NCI-H2029 treated with DMSO at 0.1 percent for 48 hours (cell line): ENCODE data around the gene SERPINE2.
"Not testable (repeated sequence)": the region's sequence is repeated elsewhere in the genome, so short reads cannot be mapped to it uniquely, and the experiment has no call there.

Source experiments
- DNase-seq: peaks from one replicate; lab custom pipeline; 2025; lab: John Stamatoyannopoulos, UW

The SERPINE2 gene

GRCh38 chr2:224014336-224014735 is 24.8 kb downstream of the SERPINE2 start:
- DNase-seq, result no peak

DNA sequence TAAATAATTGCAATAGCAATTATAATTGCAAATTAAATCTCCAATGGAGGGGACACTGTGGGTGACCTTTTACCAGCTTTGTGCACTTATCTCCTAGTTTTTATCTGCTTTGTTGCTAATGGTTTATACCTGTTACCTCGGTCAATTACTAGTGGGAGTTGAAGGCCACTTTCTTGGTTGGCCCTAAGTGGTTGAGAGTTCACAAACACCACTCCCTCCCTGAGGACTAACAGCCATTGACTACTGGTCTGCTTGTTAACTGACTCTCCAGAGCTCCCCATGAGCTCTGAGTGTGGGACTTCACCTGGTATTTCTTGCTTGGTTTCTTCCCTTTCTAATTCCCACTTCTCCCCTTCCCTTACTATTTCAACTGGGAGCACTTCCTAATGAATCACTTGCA is 27.2 kb downstream of the SERPINE2 start:
- DNase-seq, result no peak

GRCh38 chr2:224009605-224010315 is 29.3 kb downstream of the SERPINE2 start:
- no peak for DNase-seq

- DNase-seq, result no peak
Observed at GRCh38 chr2:224008702-224009261, 30.3 kb downstream of the SERPINE2 start.

DNA sequence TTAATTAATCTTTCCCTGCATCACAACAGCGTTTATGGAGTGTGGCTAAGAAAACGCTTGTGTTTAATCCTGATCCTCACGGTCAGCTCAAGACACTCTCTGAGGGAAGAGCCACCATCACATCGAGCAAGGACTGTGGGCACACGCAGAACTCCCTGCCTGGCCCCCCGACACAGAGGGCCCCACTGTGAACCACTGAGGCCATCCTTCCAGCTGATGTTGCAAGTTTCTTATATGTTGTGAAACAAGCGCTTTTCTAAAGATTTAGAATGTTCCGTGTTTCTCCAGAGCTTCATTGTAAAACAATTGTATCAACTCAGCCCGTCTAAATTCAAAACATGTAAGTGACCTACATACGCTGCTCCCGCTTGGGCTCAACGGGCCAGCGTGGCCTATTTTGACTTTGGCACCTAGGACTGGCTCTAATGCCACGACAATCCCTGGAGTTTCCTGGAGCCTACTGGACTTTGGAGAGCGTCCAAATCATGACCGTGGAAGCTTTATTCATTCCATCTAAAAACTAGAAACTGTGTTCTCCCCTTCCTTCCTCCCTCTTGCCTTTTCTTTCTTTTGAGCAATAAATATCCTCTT is 34.9 kb downstream of the SERPINE2 start:
- no peak for DNase-seq

GRCh38 chr2:224000662-224001061 is 38.4 kb downstream of the SERPINE2 start:
- not testable (repeated sequence) for DNase-seq

GRCh38 chr2:223999862-224000261 is 39.2 kb downstream of the SERPINE2 start:
- DNase-seq, result no peak

DNA sequence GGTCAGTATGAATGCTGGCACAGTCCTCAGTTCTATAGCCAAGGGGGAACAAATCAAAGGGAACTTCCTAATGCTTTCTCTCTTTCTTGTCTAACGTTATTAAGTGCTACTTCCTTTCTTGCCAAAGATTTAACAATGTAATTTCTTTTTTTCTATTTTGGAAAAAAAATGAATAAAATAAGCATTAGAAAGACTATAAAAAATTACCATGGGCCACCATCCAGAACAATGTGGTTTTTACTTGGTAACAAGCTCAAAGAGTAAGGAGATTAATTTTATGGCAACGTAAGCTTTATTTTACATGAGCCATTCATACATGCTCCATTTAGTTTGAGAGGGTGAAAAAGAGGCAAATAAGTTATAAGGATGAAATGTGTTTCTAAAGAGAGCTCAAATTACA is 40.1 kb downstream of the SERPINE2 start:
- DNase-seq, result no peak

DNA sequence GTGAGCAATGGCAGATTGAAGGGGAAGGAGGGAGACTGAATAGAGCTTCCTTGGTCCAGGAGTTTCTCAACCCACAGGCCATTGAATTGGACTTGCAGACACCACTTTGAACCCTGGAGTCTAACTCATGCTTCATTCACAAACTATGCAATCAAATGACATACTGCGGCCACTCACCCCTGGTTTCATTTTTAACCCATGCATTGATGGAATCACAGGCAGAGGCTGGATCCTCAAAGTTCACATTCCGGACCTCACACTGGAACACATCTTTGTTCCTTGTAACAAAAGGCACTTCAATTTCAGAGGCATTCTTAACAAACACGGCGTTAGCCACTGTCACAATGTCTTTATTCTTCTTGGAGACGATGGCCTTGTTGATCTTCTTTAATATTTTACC is 41.1 kb downstream of the SERPINE2 start:
- no peak for DNase-seq

DNA sequence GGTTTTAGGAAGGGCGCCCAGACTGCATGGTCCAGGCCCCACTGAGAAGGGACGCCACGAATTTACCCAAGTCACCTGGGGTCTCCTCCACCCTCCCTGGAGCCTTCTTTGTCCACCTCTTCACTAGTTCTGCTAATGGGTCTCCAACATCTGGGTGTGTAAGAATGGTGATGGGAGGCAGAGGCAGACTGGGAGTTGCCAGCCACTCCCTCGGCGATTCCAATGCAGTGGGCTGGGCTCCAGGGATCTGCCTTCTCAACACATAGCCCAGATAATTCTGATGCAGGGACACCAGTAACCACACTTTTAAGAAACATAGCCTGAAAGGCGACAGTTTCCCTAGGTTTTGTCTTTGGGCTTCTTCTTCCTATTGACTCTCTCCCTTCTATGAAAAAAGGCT is 42.7 kb downstream of the SERPINE2 start:
- DNase-seq, result no peak

- DNase-seq, result no peak
Observed at GRCh38 chr2:223995569-223995968, 43.5 kb downstream of the SERPINE2 start.

GRCh38 chr2:223994562-223995162 is 44.4 kb downstream of the SERPINE2 start:
- DNase-seq, result no peak

DNA sequence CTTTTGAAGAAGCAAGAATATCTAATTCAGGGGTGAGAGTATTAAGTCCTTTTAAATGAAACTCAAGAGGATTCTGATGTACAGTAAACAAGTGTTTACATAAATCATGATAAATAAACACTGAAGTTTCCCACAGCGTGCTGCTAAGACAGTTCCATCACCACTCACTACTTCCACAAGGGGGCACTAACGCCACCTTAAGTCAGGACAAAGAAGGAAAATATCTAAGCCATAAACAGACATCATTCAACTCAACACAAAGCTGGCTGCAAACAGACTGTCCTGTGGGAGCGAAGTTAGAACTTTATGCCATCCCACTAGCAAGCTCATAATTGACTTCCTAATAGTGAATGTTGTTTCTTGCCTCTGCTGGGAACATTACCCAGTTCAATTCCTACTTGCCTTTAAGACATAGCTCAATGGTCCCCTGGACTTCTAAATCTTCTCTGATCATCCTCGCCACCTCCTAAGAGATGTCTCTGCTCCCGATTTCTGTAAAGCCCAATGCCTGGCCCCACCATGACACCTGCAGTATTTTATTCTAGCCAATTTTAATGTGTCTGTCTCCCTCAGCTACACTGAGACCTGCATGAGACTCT is 45.4 kb downstream of the SERPINE2 start:
- peak; percentile 37 for DNase-seq

- DNase-seq, result no peak
Observed at GRCh38 chr2:223991611-223992010, 47.5 kb downstream of the SERPINE2 start.

GRCh38 chr2:223989856-223990232 is 49.2 kb downstream of the SERPINE2 start:
- no peak for DNase-seq

DNA sequence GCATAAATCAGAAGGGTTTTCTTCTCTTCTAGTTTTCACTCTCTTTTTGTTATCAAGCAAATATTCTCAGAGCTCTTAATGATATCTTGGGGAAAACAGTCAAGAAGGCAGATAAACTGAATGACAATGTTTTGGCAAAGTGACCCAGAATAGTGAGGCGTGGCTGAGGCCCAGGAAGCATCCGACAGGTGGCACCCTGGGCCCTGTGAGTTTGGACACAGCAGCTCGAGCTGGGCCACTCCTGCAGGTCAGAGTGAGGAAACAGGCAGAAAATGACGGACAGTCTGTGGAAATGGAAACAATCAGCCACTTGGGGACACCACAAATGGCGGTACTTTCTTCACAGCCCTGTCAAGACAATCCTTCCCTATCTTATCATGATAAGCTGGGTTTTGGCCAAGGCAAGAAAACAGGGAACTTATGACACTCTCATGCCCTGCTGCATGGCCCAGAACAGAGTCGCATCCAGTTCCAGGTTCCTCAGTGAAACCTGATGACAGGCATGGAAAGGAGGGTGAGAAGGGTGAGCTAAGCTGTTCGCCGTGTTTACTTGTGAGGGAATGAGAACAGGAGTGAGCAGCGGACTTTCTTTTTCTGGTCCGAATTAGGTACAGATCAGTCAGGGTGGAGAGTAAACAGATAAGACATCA is 49.8 kb downstream of the SERPINE2 start:
- DNase-seq, result no peak

GRCh38 chr2:223981241-223981640 is 57.8 kb downstream of the SERPINE2 start:
- DNase-seq, result no peak

- DNase-seq, result no peak
Observed at GRCh38 chr2:223980803-223981202, 58.3 kb downstream of the SERPINE2 start.

DNA sequence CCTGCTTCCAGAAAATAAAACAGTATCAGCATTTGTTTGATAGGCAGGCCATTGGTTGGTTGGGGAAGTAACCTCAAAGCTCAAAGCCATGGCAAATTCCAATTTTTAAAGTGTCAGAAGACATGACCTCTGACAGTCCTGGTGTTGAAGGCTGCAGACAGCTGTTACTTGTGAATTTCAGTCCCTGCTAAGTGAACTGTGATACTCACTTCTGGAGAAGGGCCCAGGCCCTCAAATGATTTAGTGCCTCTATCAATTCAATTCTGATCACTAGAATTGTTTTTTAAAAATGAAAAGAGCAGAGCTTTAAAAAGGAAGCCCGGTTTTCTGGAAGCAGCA is 58.7 kb downstream of the SERPINE2 start:
- no peak for DNase-seq

DNA sequence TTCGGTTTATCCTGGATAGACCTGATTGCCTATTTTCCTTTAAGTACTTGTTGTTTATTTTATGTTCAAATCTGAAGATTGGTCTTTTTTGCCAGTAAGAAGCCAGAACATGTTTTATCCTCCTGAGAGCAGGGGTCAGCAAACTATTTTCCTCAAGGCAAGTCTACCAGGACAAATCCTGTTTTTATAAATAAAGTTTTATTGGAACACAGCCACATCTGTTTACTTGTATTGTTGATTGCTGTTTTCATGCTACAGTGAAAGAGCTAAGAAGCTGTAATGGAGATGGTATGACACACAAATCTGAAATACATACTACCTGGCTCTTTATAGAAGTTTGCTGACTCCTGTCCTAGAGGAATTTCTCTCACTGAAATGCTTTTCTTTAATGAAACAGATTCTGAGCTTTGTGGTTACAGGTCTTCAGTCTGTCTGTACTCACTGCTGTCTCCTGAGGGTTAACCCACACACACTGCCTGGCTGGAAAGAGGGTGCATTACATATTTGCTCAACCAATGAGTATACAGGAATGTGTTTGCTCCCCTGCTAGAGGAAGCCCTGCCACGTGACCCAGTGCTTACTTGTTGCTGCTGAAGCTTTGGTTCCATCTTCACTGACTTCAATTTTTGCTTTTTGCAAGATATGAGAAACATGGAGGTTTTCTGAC is 59.2 kb downstream of the SERPINE2 start:
- no peak for DNase-seq

GRCh38 chr2:223978451-223978850 is 60.6 kb downstream of the SERPINE2 start:
- DNase-seq, result no peak
